GM10248 (cell line): ENCODE results near the gene EPC2.
A peak's percentile ranks its signal among the peaks of the same experiment; 100 is the strongest.

Experiments
- CTCF ChIA-PET: fragments of 300-600 bp; sonication (Branson Sonifier 250); formaldehyde crosslinking; extraction: SDS; loops from one replicate; lab custom pipeline; 2021; ENCODE audit warnings: antibody characterized with exemption; lab: Yijun Ruan, JAX
- POLR2A ChIA-PET: fragments of 350-650 bp; sonication (Branson Sonifier 250); formaldehyde crosslinking; extraction: SDS; loops from one replicate; lab custom pipeline; 2020; ENCODE audit warnings: antibody characterized with exemption; lab: Yijun Ruan, JAX
- DNase-seq: peaks from one replicate; pipeline ENCODE4 v3.0.0; 2012; ENCODE audit errors: extremely low spot score
- CTCF ChIP-seq: IDR thresholded peaks from 2 replicates; pipeline ENCODE4 v1.5.1; 2012; ENCODE audit warnings: mild to moderate bottlenecking, low read depth; ENCODE audit errors: extremely low read depth, missing control alignments, control extremely low read depth

Gene EPC2

GRCh38 chr2:148810081-148810480 lies 165.5 kb downstream of the EPC2 start:
- no peak for TF ChIP-seq CTCF

GRCh38 chr2:148812306-148812705 lies 167.8 kb downstream of the EPC2 start:
- ChIA-PET POLR2A (no interaction called here), CTCF (interaction anchor here (1.0 to 1.8 kb wide), 4 partner anchors 12 to 51 kb away, joined by 3 to 4 read pairs (median 4); no protein-coding TSS in a partner anchor)
- no peak for TF ChIP-seq CTCF
- no peak for DNase-seq

More at GRCh38 chr2:148810081-148810480, 165.5 kb downstream of the EPC2 start:
- POLR2A ChIA-PET, result no interaction called here
- DNase-seq, result no peak
- CTCF ChIA-PET, result interaction anchor here (1.3 kb wide), 1 partner anchor 19 kb away, joined by 3 read pairs; no protein-coding TSS in a partner anchor

- peak; percentile 40 for TF ChIP-seq CTCF
- ChIA-PET POLR2A (no interaction called here), CTCF (interaction anchor here (1.8 to 2.5 kb wide), 2 partner anchors 18 to 73 kb away, joined by 3 to 7 read pairs; no protein-coding TSS in a partner anchor)
- peak; percentile 87 for DNase-seq
Measured at GRCh38 chr2:148813603-148814065, 169.1 kb downstream of the EPC2 start.

GRCh38 chr2:148814143-148814859 lies 169.8 kb downstream of the EPC2 start:
- TF ChIP-seq CTCF, result no peak
- ChIA-PET CTCF (interaction anchor here (1.5 to 2.5 kb wide), 4 partner anchors 15 to 113 kb away, joined by 3 to 7 read pairs (median 4); no protein-coding TSS in a partner anchor), POLR2A (no interaction called here)
- no peak for DNase-seq

GRCh38 chr2:148814860-148815419 lies 170.4 kb downstream of the EPC2 start:
- CTCF ChIA-PET, result interaction anchor here (0.7 to 2.5 kb wide), 5 partner anchors 16 to 825 kb away, joined by 3 to 7 read pairs (median 3); no protein-coding TSS in a partner anchor
- POLR2A ChIA-PET, result no interaction called here
- no peak for DNase-seq
- no peak for TF ChIP-seq CTCF

GRCh38 chr2:148816176-148816575 lies 171.6 kb downstream of the EPC2 start:
- TF ChIP-seq CTCF, result no peak
- POLR2A ChIA-PET, result no interaction called here
- DNase-seq, result no peak
- CTCF ChIA-PET, result interaction anchor here (1.3 to 1.8 kb wide), 4 partner anchors 13 to 30 kb away, joined by 3 to 8 read pairs (median 3); no protein-coding TSS in a partner anchor
